H1 (cell line): ENCODE measurements around the gene FYB2. TPM values are rescaled to one million over a fixed set of nuclear protein-coding genes. Genes with fewer than 3 reads are reported as not detected.

Source experiments
- CTCF ChIA-PET: fragments of 300-600 bp; sonication (Branson Sonifier 250); formaldehyde crosslinking; loops from one replicate; lab custom pipeline; 2021; ENCODE audit not compliant: partially characterized antibody; lab: Charles Lee
- POLR2A ChIA-PET: fragments of 300-600 bp; sonication (Branson Sonifier 250); formaldehyde crosslinking; loops from one replicate; lab custom pipeline; 2021; ENCODE audit warnings: inconsistent platforms; ENCODE audit not compliant: partially characterized antibody; lab: Charles Lee
- DNase-seq, 2 experiments: peaks; one replicate each; pipeline versions ENCODE4 v3.0.0 to v3.0.0-alpha.2; 2010 to 2022; ENCODE audit warnings: low spot score in 2 of 2, low read depth in 1 of 2, mixed read lengths in 1 of 2
- FAIRE-seq: peaks from 2 replicates; lab custom pipeline; 2011; peaks lifted over from hg19 to GRCh38; lab: Jason Lieb, UNC
- H2AFZ ChIP-seq: 2 replicates; pipeline ENCODE4 v1.8.1; 2012; ENCODE audit warnings: low read length, inconsistent platforms
- H2AK5ac ChIP-seq: 2 replicates; pipeline ENCODE4 v1.6.1; 2013; ENCODE audit warnings: low read depth, low read length
- H2BK120ac ChIP-seq: replicated peaks from 2 replicates; pipeline ENCODE3; 2013; ENCODE audit warnings: low read depth, low read length, inconsistent platforms
- H2BK12ac ChIP-seq: 2 replicates; pipeline ENCODE4 v1.6.1; 2013; ENCODE audit warnings: low read depth, low read length
- H2BK15ac ChIP-seq: 2 replicates; pipeline ENCODE4 v1.6.1; 2013; ENCODE audit warnings: low read length
- H2BK20ac ChIP-seq: 2 replicates; pipeline ENCODE4 v1.6.1; 2013; ENCODE audit warnings: low read length
- H2BK5ac ChIP-seq: 2 replicates; pipeline ENCODE4 v1.6.1; 2013; ENCODE audit warnings: low read depth, low read length
- H3K14ac ChIP-seq: 2 replicates; pipeline ENCODE4 v1.6.1; 2013; ENCODE audit warnings: inconsistent platforms; ENCODE audit not compliant: insufficient read length
- H3K18ac ChIP-seq: 2 replicates; pipeline ENCODE4 v1.6.1; 2013; ENCODE audit warnings: low read length; ENCODE audit errors: extremely low read depth
- H3K23ac ChIP-seq: 2 replicates; pipeline ENCODE4 v1.6.1; 2013; ENCODE audit warnings: inconsistent platforms; ENCODE audit not compliant: insufficient read length
- H3K23me2 ChIP-seq: 2 replicates; pipeline ENCODE4 v1.6.1; 2013; ENCODE audit warnings: low read depth, low read length
- H3K27ac ChIP-seq: 2 replicates; pipeline ENCODE4 v1.6.1; 2011; ENCODE audit warnings: low read depth, low read length, inconsistent platforms
- H3K27me3 ChIP-seq, 4 experiments: replicated peaks in 1 of 4; 1 replicate in 1 of 4; 2 replicates in 3 of 4; pipeline versions ENCODE4 v1.6.1 to v1.8.1; 2011 to 2013; ENCODE audit warnings: low read length in 3 of 4, mild to moderate bottlenecking in 3 of 4, inconsistent platforms in 2 of 4, mixed read lengths in 2 of 4, moderate library complexity in 1 of 4; ENCODE audit not compliant: control insufficient read depth in 3 of 4, insufficient read depth in 3 of 4; ENCODE audit errors: extremely low read depth in 1 of 4
- H3K36me3 ChIP-seq, 4 experiments: 2 replicates each; pipeline versions ENCODE4 v1.6.1 to v1.8.1; 2011 to 2013; ENCODE audit warnings: mild to moderate bottlenecking in 4 of 4, low read length in 3 of 4, moderate library complexity in 2 of 4, control low read depth in 1 of 4, inconsistent platforms in 1 of 4; ENCODE audit not compliant: insufficient read depth in 4 of 4, control insufficient read depth in 2 of 4
- H3K4ac ChIP-seq: replicated peaks from 2 replicates; pipeline ENCODE3; 2013; ENCODE audit warnings: low read length, low read depth, mixed read lengths, inconsistent platforms; ENCODE audit not compliant: insufficient read length
- H3K4me1 ChIP-seq, 4 experiments: replicated peaks in 1 of 4; 1 replicate in 1 of 4; 2 replicates in 3 of 4; pipeline versions ENCODE4 v1.6.1 to v1.8.1; 2011 to 2013; ENCODE audit warnings: low read length in 3 of 4, inconsistent platforms in 2 of 4, mixed read lengths in 1 of 4; ENCODE audit not compliant: insufficient read depth in 4 of 4, control insufficient read depth in 3 of 4
- H3K4me2 ChIP-seq, 2 experiments: 2 replicates each; pipeline versions ENCODE4 v1.6.1 to v1.8.1; 2011 to 2013; ENCODE audit warnings: low read depth in 2 of 2, low read length in 2 of 2, control low read depth in 1 of 2, inconsistent platforms in 1 of 2, mild to moderate bottlenecking in 1 of 2; ENCODE audit not compliant: insufficient read depth in 1 of 2
- H3K4me3 ChIP-seq, 4 experiments: fragments of 200-600, 300-600 bp in 1 of 4; sonication (generic), shearing (Covaris generic), sonication (Bioruptor Twin) in 1 of 4; 2 replicates each; pipeline versions ENCODE4 v1.5.1 to v1.8.1; 2011 to 2016; ENCODE audit warnings: low read length in 4 of 4, low read depth in 3 of 4, control low read depth in 2 of 4, inconsistent platforms in 2 of 4, mild to moderate bottlenecking in 2 of 4, mixed read lengths in 1 of 4, moderate library complexity in 1 of 4; ENCODE audit not compliant: insufficient read depth in 2 of 4; ENCODE audit errors: extremely low read depth in 1 of 4
- H3K56ac ChIP-seq: replicated peaks from 2 replicates; pipeline ENCODE3; 2013; ENCODE audit warnings: low read depth, mild to moderate bottlenecking, mixed read lengths, low read length, inconsistent platforms; ENCODE audit not compliant: insufficient read length
- H3K79me1 ChIP-seq: 2 replicates; pipeline ENCODE4 v1.6.1; 2013; ENCODE audit warnings: low read depth, low read length, control low read depth
- H3K79me2 ChIP-seq, 2 experiments: 2 replicates each; pipeline versions ENCODE4 v1.6.1 to v1.8.1; 2012 to 2013; ENCODE audit warnings: low read length in 2 of 2, mild to moderate bottlenecking in 2 of 2, inconsistent platforms in 1 of 2; ENCODE audit not compliant: insufficient read depth in 2 of 2, control insufficient read depth in 1 of 2
- H3K9ac ChIP-seq, 4 experiments: replicated peaks in 1 of 4; 1 replicate in 1 of 4; 2 replicates in 3 of 4; pipeline versions ENCODE4 v1.6.1 to v1.8.1; 2011 to 2013; ENCODE audit warnings: low read depth in 3 of 4, low read length in 3 of 4, control low read depth in 2 of 4, mild to moderate bottlenecking in 2 of 4, moderate library complexity in 2 of 4, inconsistent platforms in 1 of 4; ENCODE audit errors: extremely low read depth in 1 of 4
- H3K9me3 ChIP-seq, 2 experiments: 2 replicates each; pipeline versions ENCODE4 v1.6.1 to v1.8.1; 2012 to 2013; ENCODE audit warnings: mild to moderate bottlenecking in 2 of 2, moderate library complexity in 2 of 2, control low read depth in 1 of 2, inconsistent platforms in 1 of 2, low read depth in 1 of 2, low read length in 1 of 2, mixed read lengths in 1 of 2; ENCODE audit not compliant: insufficient read depth in 2 of 2
- H4K20me1 ChIP-seq, 2 experiments: replicated peaks in 1 of 2; 2 replicates each; pipeline versions ENCODE3 to v1.8.1; 2011 to 2013; ENCODE audit warnings: inconsistent platforms in 2 of 2, low read length in 2 of 2, mild to moderate bottlenecking in 1 of 2; ENCODE audit not compliant: insufficient read depth in 2 of 2, control insufficient read depth in 1 of 2
- H4K5ac ChIP-seq: 2 replicates; pipeline ENCODE4 v1.6.1; 2013; ENCODE audit warnings: low read length, low read depth, mixed read lengths, inconsistent platforms; ENCODE audit not compliant: insufficient read length
- H4K8ac ChIP-seq: 2 replicates; pipeline ENCODE4 v1.8.0; 2013; ENCODE audit warnings: mild to moderate bottlenecking, moderate library complexity, low read length, inconsistent platforms; ENCODE audit not compliant: insufficient read depth; ENCODE audit errors: extremely low read depth
- H4K91ac ChIP-seq: replicated peaks from 2 replicates; pipeline ENCODE3; 2013; ENCODE audit warnings: low read length, mixed read lengths, inconsistent platforms; ENCODE audit not compliant: insufficient read length
- BCL11A ChIP-seq, 2 experiments: IDR thresholded peaks; one replicate each; pipeline ENCODE4 v1.6.1; 2011; ENCODE audit warnings: low read depth in 2 of 2, low read length in 2 of 2, mild to moderate bottlenecking in 2 of 2
- BRCA1 ChIP-seq: IDR thresholded peaks from 2 replicates; pipeline ENCODE4 v1.6.1; 2012; ENCODE audit warnings: low read depth, low read length, improper control_type of control experiment
- CREB1 ChIP-seq: IDR thresholded peaks from 2 replicates; pipeline ENCODE4 v1.6.1; 2012; ENCODE audit warnings: inconsistent platforms
- E2F6 ChIP-seq: IDR thresholded peaks from 2 replicates; pipeline ENCODE4 v1.6.1; 2012; ENCODE audit warnings: inconsistent platforms
- EZH2 ChIP-seq: fragments of 200-600 bp; sonication (generic); IDR thresholded peaks from 2 replicates; pipeline ENCODE4 v1.7.1; 2012; ENCODE audit warnings: low read depth, mild to moderate bottlenecking, moderate library complexity, low read length, inconsistent platforms; ENCODE audit not compliant: severe bottlenecking
- GTF2F1 ChIP-seq: IDR thresholded peaks from 2 replicates; pipeline ENCODE4 v1.6.1; 2012; ENCODE audit warnings: low read depth, low read length, improper control_type of control experiment, borderline replicate concordance
- MAFK ChIP-seq: IDR thresholded peaks from 2 replicates; pipeline ENCODE4 v1.6.1; 2012; ENCODE audit warnings: low read depth, mild to moderate bottlenecking, improper control_type of control experiment, low read length
- RFX5 ChIP-seq: IDR thresholded peaks from 2 replicates; pipeline ENCODE4 v1.6.1; 2011; ENCODE audit warnings: low read depth, low read length, improper control_type of control experiment, borderline replicate concordance
- SIN3A ChIP-seq, 2 experiments: IDR thresholded peaks in 1 of 2; conservative IDR thresholded peaks in 1 of 2; 2 replicates each; pipeline ENCODE4 v1.6.1; 2011 to 2012; ENCODE audit warnings: low read length in 2 of 2, improper control_type of control experiment in 1 of 2, low read depth in 1 of 2, mild to moderate bottlenecking in 1 of 2
- SIRT6 ChIP-seq: IDR thresholded peaks from one replicate; pipeline ENCODE4 v1.7.1; 2012; ENCODE audit warnings: low read length, inconsistent platforms
- TAF1 ChIP-seq: IDR thresholded peaks from 2 replicates; pipeline ENCODE4 v1.6.1; 2011; ENCODE audit warnings: mild to moderate bottlenecking, low read depth, low read length
- TAF7 ChIP-seq: optimal IDR thresholded peaks from 2 replicates; pipeline ENCODE3; 2011; ENCODE audit warnings: low read depth, mild to moderate bottlenecking, inconsistent platforms, low read length, moderate library complexity, borderline replicate concordance
- TCF12 ChIP-seq: IDR thresholded peaks from 2 replicates; pipeline ENCODE4 v1.6.1; 2011; ENCODE audit warnings: low read depth, mild to moderate bottlenecking, low read length
- TEAD4 ChIP-seq: IDR thresholded peaks from 2 replicates; pipeline ENCODE4 v1.6.1; 2012; ENCODE audit warnings: low read depth, low read length, inconsistent platforms, mixed read lengths
- ZNF274 ChIP-seq: IDR thresholded peaks from 2 replicates; pipeline ENCODE4 v1.7.0; 2012; ENCODE audit warnings: low read length, borderline replicate concordance; ENCODE audit errors: extremely low read depth
- WGBS, 2 experiments: shearing (Covaris generic) in 1 of 2; methylation state at CpG; one replicate each; pipeline versions ENCODE4 v1.1.6 to v1.1.7; 2013 to 2015; ENCODE audit warnings: low lambda C conversion rate in 2 of 2, mixed read lengths in 2 of 2, inconsistent platforms in 1 of 2, low coverage in 1 of 2, missing lambda C conversion rate in 1 of 2; ENCODE audit not compliant: insufficient replicate concordance in 2 of 2, insufficient coverage in 1 of 2, insufficient read length in 1 of 2; ENCODE audit errors: extremely low coverage in 1 of 2, missing lambda C conversion rate in 1 of 2; 5-methylcytosine and 5-hydroxymethylcytosine counted together
- polyA plus RNA-seq, 7 experiments: library from polyadenylated mRNA; depleted of rRNA in 3 of 7; stranded (reverse) in 5 of 7; unstranded in 2 of 7; fragments of >200 nt in 5 of 7; fragments of 200-250 nt in 2 of 7; gene quantifications; 1 replicate in 5 of 7; 2 replicates in 1 of 7; 4 replicates in 1 of 7; pipeline versions ENCODE4 v1.2.1 to v1.2.3, GENCODE V29; 2011 to 2013; ENCODE audit warnings: missing spikeins in 2 of 7, mixed read lengths in 2 of 7
- total RNA-seq: library from RNA; stranded (reverse); fragmentation: NEBNext Ultra II Directional; extraction: Animal tissue kit (Norgen Biotek cat#: 25700); gene quantifications from 2 replicates; pipeline ENCODE4 v1.2.1, GENCODE V29; 2021

FYB2 gene
- total and polyA plus RNA-seq, 2 of the 8 experiments (the other 6 are each of a cell fraction or from before 2014, with no cell fraction given): 0.11 to 0.17 TPM

GRCh38 chr1:56833088-56833487, 13.9 kb upstream of the FYB2 start:
- 93% methylated on average over 4 of the region's 4 CpGs; no CpG with 5 or more reads in 1 of the 2 experiments for WGBS, 2 experiments
- H2BK120ac ChIP-seq: no peak overlapping the region
- no peak overlapping the region for H3K4me3 ChIP-seq
- no peak overlapping the region for H2BK15ac ChIP-seq
- H3K4ac ChIP-seq: no peak overlapping the region
- ChIA-PET POLR2A (no interaction called here), CTCF (interaction anchor here (0.7 to 10.8 kb wide), 10 partner anchors 10 to 534 kb away, joined by 3 to 193 read pairs (median 3); partner anchors contain the start of genes C8A and C8B)
- no peak overlapping the region for H3K56ac ChIP-seq
- H2BK20ac ChIP-seq: no peak overlapping the region
- no peaks in the 10 kb centered on the region for H3K9me3 ChIP-seq
- no peaks in the 10 kb centered on the region for H3K79me1 ChIP-seq
- H3K36me3 ChIP-seq: no peaks in the 10 kb centered on the region
- no peak overlapping the region for H3K4me2 ChIP-seq
- no peak overlapping the region for H3K18ac ChIP-seq
- no peak overlapping the region for H3K14ac ChIP-seq
- no peaks in the 10 kb centered on the region for H3K79me2 ChIP-seq
- no peak overlapping the region for H2BK12ac ChIP-seq
- no peak overlapping the region for H2BK5ac ChIP-seq
- H3K23ac ChIP-seq: no peak overlapping the region
- DNase-seq (no peak), FAIRE-seq (no peak)
- H3K27me3 ChIP-seq: no peaks in the 10 kb centered on the region
- no peak overlapping the region for H4K91ac ChIP-seq
- no peak overlapping the region for H2AFZ ChIP-seq
- no peaks in the 10 kb centered on the region for H3K23me2 ChIP-seq
- no peak overlapping the region for H3K27ac ChIP-seq
- no peaks in the 10 kb centered on the region for H3K4me1 ChIP-seq
- no peak overlapping the region for H4K8ac ChIP-seq
- H4K20me1 ChIP-seq: no peaks in the 10 kb centered on the region
- no peak overlapping the region for H4K5ac ChIP-seq
- no peak overlapping the region for H2AK5ac ChIP-seq
- H3K9ac ChIP-seq: no peak overlapping the region
- TF ChIP-seq MAFK (no peak), SIN3A (conservative IDR thresholded peaks at IDR 0.05 in 1 of 2, IDR thresholded peaks at IDR 0.05 in 1 of 2; ENCODE audit: low read depth in 1 of 2, low read length in 2 of 2) (no peak), E2F6 (no peak), BRCA1 (no peak), GTF2F1 (no peak), RFX5 (no peak), CREB1 (no peak), ZNF274 (no peak), EZH2 (no peak), TEAD4 (no peak), BCL11A (IDR thresholded peaks at IDR 0.05; ENCODE audit: low read depth in 2 of 2, low read length in 2 of 2) (no peak), TCF12 (no peak), TAF1 (no peak), SIRT6 (no peak), TAF7 (no peak)
